Hematopoietic multipotent progenitor cell (in vitro differentiated cells): ENCODE data around the gene GULP1. TPM values are rescaled to one million over a fixed set of nuclear protein-coding genes. Genes with fewer than 3 reads are reported as not detected.

Experiments
- DNase-seq, 3 donors: peaks; one replicate each; pipeline ENCODE4 v3.0.0-alpha.2; 2011 to 2015; ENCODE audit warnings: low read depth in 2 of 3, low spot score in 2 of 3
- total RNA-seq: library from RNA; depleted of rRNA; stranded (reverse); fragments of >200 nt; gene quantifications from one replicate; pipeline ENCODE4 v1.2.3, GENCODE V29; 2012

The GULP1 gene
- total RNA-seq, 1 donor: under 0.01 TPM

DNA sequence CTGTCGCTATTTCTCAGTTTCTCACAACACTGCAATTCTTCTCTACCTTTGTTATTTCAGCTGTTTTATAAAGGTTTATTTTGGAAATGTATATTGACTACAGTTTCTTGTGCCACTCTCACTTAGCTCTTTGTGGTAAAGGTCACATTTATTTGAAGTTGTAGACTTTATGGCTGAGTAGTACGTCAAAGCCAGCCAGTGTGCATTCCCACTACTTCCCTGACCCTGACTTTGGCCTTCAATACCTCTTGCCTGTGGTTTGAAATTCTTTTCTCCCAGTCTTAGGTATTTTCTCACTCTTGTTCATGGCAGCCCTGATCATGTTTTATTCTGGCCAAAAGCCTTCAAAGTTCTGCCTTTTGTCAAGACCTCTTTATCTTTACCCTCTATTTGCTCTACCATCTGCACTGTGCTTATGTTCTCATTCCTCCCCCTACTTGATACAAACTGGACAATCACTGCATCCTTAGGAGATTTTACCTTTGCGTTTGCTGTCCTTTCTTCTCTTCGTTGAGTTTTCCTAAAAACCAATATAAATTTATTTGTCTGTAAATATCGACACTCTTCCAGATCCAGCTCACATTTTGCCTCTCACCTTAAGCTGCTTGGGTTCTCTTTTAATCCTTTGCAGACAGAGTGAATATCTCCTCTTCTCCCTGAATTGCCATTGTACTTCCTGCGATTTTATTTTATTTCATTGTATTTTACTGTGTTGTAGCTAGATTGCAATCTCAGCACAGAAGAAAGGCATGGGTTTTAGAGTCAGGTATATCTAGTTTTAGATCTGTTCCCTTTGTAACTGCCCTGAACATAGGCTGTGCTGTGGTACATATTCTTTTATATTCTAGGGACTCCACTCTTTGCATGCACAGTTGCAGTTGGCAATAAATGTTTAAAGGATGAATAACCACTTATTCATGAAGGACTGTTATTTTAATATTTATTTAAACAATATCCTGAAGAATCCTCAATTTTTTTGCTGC, 31.2 kb downstream of the GULP1 start:
- DNase-seq: no peak

DNA sequence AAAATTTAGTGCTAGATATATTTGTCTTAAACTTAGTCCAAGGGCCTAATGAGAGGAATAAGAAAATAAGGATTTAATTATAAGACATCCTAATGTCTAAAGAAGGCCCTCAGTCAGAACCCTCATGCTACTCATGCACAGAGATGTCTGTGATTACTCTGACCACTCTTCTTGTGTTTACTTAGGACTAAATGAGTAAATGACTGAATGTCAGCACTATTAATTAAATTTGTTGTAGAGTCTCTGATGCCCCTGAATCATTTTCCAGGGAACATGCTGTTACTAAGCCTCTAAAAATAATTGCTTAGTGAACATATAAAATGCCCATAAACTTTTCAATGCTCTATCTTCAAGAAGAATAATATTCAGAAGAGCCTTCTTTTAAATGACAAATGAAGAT, 32.4 kb downstream of the GULP1 start:
- DNase-seq: no peak

DNA sequence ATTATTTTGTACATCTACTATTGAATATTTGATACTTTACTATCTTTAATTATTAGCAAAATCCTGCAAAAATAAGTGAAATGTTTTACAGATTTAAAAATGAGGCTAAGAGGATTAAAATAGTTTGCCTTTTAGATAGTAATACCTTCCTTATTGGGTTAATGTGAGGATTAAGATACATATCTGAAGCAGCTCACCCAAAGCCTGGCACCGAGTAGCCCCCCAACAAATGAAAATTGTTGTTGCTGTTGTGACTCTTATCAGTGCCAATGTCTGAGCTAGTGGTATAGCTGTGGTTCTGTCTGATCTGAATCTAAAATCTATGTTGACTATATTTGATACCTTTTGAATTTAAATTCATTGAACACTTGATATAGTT, 34.6 kb downstream of the GULP1 start:
- no peak for DNase-seq

DNA sequence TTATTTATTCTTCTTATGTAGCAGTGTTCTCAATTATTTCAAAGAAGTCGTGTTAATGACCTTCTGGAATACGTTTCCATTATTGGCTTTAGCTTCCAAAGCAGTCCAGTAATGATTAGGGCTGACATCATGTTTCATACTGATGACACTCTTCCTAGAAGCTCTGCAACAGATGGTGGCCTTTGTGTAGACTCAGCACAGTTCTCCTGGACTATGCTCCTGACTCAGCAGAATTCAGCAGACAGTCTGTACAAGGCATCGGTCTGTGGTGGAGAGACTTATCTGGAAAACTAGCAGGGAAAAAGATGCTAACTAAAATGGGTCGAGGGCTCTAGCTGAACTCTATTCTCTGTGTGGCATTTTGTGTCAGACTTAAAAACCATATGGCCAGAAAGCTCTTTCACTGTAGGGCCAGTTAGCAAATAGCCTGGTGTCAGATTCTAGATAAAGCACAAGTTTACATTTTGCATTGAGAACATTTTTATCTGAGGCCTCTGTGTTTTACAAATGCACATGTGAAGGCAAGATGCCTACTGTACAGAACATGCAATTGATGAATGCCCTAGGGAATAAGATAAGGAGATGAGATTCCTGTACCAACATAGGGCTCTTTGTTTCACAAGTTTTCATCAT, 35.1 kb downstream of the GULP1 start:
- DNase-seq: no peak

DNA sequence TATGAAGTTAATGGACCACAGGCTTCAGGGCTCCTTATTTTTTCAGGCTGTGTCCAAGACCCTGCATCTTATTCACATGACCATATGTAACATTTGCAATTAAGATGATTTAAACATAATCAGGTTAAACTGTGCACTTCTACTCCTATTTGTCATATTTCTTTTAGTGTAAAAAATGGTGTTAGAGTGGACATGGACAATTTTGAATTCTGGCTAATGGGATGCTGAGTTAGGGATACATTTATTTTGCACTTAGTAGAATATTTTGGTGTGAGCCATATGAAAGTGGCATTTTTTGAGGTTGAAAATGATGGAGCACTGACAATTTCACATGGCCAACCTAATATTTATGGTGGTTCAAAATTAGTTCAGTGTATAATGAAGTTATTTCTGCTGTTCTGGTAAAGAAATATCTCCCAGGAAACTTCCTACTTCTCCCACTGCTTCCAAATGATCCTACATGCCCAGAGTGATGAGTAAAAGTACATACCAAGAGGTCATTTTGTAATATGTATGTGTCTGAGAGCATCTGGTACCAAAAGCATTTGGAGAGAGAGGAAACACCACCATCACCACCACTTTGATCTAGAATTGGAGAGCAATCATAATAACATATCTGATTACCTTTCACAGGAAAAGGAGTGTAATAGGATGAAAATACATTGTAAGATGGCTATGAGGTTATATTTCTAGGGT, 36.0 kb downstream of the GULP1 start:
- DNase-seq: no peak

DNA sequence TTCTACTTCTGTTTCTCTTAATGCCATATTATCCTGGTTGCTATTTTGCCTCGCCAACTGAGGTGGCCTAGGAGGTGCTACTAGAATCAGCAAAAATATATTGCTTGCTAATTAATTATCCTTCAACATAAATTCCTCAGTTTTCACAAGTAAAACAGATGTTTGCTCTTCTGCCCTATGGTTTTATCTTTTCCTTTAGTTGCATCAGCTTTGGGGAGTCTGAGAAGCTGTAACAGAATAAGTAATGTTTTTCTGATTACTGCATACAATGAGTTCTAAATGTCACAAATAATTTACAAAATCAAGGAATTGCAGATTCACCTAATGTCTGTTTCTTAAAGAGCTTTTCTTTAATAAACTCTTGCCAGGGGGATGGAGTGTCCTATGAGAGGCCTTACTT, 36.7 kb downstream of the GULP1 start:
- no peak for DNase-seq

DNA sequence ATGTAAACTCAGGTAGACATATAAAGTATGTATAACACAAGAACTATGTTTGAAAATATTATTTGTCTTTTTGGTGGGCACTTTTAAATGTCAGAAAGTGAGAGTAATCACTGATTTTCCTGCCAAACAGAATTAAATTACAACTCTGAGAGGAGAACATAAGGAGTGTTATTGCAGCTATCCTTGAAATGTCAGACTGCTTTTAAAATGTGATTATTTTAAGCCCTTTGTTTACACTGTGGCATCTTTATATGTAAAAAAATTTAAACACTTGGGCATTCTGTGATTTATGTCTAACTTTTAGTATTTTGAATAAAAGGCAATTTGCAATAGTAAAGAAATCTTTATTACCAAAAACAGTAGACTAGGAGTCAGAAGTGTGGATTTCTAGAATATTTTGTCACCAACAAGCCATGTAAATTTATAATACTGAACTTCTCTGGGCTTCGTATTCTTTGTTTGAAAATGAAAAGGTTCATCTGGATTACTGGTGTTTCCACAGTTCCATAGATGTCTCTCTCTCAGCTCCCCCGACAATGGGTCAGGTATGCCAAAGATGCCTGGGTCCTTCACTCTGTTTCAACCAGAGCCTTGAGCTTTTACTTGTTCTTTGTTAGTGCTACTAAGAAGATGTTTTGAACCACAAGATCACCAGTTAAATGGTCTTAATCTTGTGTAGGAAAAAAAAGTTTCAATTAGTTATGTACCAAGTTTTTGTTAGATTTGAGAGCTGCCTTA, 38.8 kb downstream of the GULP1 start:
- DNase-seq: no peak

DNA sequence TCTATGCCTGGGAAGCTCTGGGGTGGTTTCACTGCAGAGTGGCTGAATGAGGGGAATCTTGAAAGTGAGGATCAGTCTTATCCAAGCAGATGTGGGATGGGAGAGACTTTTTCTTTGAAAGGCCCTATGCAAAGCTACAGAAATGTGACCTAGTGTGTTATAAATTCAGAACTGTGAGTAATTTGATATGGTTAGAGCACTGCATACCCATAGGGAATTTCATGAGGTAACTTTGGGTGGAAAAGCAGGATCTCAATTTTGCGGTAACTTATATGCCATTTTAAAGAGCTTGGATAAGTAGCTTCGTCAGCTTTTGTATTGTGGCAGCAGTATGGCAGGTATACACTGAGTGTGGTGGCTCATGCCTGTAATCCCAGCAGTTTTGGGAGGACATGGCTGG, 40.9 kb downstream of the GULP1 start:
- no peak for DNase-seq

DNA sequence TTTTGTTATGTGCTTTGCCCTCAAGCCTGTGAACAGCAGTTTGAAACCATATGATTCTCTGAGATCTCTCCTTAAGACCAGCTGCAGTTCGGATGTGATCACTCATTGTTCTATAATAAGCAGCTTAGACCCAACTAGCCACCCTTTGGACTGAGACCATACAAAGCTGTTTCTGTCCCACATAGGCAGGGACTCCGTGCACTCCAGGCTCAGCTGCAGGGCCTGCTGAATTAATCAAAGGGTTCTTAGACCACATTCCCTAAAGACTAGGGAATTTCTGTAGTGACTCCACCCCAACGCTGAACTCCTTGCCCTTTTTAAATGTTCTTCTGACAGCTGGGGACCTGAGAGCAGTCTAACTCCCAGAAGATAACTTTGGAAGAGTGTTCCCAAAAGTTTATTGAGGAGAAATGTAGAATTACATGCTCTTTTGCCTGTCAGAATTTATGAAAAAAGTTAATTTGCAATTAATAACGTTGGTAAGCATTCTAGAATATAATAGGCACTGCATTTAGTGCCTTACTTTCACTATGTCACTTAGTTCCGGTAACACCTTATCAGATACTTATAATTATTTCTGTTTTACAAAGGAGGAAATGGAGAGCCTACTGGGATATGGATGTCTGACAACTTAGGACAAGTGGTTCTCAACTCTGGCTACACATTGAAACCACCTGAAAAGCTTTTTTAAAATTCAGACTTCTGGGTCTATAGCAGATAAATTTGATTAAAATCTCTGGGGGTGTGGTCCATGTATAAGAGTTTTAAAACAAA, 42.3 kb downstream of the GULP1 start:
- DNase-seq: no peak

DNA sequence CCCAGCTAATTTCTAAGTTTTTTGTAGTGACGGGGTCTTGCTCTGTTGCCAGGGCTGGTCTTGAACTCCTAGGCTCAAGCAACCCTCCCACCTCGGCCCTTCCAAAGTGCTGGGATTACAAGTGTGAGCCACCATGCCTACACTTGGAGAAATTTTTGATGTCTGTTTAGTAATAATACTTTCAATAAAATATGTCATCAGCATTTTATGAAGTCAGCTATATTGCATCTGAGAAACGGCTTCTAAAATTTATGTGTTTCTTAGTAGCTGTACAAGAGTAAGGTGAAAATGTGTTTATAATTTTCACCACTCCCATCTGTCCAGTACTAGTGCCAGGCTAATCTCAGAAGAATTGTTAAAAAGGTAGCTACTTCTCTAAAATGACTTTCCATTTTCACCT, 46.8 kb downstream of the GULP1 start:
- DNase-seq: no peak

DNA sequence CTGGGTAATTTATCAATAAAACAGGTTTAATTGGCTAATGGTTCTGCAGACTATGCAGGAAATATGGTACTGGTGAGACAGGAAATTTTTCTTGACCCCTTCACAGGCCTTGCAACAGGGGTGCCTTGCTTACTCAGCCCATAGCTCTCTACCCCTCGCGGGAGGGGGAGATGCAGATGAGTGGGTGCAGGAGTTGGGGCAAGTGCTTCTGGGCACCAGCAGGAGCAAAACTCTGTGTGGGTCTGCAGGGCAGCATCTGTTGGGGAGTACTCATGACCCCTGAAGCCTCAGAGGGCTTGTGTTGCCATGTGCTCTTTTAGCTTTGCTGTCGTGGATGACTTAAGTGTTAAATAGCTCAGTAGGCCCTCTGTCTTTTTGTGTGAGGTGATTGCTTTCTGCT, 48.6 kb downstream of the GULP1 start:
- no peak for DNase-seq

DNA sequence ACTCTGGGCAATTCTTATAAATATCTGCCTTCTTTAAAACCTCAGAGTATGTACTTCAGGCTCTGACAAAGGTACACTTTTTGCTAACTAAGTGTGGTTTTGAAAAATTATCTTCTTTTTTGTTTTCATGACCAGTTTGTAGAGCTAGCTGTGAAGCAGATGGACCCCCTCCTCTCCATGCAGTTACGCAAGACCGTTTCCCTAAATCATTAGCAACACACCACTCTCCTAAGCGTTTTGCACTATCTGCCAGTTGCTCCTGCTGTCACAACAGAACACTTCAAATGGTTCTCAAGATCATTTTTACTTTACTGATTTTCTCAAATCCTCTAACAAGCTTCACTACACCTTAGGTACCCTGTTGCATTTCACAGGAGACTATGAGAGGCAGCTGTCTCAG, 53.3 kb downstream of the GULP1 start:
- peak in 1 of 3 donors; percentile 1 for DNase-seq

DNA sequence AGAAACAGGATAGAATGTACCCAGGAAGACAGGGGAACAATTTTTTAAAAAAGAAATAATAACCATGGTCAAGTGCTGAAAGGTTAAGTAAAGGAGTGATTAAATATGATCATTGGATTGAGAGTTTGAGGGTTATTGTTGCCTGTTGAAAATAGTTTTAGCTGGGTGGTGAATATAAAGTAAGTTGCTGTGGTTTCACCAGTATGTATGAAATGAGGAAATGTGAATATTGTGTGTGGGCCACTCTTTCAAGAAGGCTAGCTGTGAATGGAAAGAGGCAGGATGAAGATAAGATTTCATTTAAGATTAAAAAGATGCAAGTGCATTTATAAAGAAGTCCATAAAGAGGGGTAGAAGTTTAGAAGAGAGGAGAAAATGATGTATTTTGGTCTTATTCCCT, 53.8 kb downstream of the GULP1 start:
- DNase-seq: peak in 2 of 3 donors; percentile 2 to 12

DNA sequence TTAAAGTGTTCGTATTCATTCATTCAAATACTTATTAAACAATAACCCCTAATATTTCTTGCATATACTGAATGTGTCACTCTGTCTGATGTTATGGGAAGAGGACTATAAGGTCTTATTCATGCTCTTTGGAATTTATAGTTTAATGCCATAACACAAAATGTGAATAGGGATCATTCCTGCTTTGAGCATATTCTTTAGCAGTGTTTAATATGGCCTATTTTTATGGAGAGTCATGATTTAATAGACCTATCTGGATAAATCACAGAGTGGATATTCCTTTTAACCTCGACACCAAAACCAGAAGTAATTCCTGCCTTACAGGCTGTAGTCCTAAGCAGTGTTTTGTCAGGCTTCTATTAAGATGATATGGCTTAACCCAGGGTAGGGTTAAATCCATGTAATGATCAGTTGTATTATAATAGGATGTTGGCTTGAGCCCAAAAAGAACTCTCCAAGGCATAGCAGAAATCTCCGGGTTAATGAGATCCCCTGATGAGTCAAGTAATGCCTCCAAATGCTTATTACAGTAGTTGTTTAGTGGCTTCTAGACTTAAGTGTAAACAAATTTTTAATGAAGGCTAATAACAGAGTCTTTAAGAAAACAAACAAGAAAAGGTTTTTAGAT, 54.3 kb downstream of the GULP1 start:
- no peak for DNase-seq

DNA sequence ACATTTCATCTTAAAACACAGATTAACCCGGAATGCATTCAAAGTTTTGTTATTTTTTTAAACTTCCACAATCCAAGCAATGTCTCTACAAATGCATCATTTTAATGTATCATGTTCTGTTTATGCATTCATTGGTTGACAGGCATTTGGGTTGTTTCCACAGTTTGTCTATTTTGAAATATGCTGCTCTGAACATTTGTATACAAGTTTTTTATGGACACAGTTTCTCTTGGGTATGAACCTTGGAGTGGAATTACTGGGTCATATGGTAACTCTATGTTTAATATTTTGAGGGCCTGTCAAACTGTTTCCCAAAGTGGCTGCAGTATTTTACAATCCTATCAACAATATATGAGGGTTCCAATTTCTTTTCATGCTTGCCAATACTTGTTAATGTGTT, 57.3 kb downstream of the GULP1 start:
- DNase-seq: no peak

DNA sequence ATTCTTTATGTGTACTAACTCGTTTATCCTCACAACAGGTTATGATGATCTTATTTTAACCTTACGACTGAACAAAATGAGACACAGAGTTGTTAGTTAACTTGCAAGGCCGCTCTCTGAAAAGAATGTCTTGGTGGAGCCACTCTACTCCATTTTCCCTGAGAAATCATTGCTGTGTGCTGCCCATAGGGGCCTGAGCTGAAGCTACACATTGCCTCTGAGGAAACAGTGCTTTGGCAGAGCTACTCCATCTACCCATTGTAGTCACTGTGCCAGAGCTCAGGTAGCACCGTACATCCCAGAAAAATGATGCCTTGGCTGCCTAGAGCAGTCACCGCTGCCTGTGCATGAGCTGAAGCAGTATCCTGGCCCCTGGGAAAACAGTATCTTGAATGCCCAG, 61.6 kb downstream of the GULP1 start:
- no peak for DNase-seq

DNA sequence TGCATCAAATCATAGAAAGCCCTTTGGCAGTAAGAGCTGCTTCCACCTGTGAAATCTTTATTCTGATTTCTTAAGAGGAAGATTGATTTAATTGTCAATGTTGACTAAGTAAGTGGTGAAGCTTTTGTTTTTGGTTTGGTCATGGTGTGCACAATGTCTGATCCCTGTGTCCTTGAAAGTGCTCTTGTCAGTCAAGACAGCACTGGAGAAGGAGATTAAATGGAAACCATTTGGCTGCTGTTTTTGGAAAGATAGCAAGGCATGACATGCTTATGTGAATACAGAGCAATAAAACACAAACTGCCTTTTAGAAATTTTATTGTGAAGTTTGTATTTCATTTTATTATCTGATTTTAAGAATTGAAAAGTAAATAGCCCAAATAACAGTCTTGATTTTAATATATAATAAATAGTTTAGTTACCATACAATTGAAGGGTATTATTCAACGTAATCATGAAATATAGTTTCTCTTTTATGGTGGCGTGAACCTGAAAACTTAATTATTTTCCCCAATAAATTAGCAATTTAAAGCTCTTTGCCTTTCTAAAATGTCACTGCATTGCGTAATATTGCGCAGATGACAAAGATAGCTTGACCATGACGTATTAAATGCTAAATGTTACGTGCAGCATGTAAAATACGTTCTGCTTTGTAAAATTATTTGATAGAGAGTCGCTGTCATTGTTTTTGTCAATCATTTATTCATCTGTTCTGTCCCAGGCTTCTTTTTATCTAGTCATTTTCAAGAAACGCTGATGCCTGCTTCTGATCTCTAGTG, 69.0 kb downstream of the GULP1 start:
- DNase-seq: no peak

DNA sequence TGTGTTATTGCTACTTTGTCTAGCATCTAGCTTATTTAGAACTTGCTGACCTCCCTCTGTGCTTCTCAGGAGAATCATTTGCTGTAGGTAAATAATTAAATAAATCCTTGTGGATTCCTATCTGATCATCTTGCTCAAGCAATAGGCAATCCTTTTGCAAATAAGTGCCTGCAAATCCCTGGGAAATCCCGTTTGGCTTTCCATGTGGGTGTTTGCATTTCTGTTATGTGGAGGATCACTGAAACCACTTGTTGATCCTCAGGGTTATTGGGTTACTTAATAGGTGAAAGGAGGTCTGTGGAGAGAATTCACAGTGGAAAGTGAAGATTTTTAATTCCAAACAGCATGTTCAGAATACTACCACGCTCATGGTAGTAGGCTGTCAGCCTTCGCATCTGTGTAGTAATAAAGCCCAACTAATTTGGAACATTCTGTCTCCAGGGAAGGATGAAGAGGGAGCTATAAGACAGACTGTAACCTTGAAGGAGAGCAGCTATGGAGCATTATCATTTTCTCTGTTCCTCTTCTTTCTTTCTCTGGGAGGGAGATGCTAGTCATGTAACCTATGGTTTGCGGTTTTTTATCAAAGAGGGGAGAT, 72.5 kb downstream of the GULP1 start:
- DNase-seq: no peak
